Activated T-cell treated with anti-CD3 and anti-CD28 coated beads, Interleukin-2, amount 50 U/mL, for 72 hours (primary cell): ENCODE results near the gene FGFR2. TPM values are rescaled to one million over a fixed set of nuclear protein-coding genes. Genes with fewer than 3 reads are reported as not detected.
A peak's percentile ranks its signal among the peaks of the same experiment; 100 is the strongest.

Experiments
- ATAC-seq, 2 donors: fragments of 150-1000 bp; cut with Tn5 transposase; replicated peaks in 1 of 2; 2 replicates each; pipeline ENCODE4 v1.10.0; 2021; ENCODE audit warnings: moderate library complexity in 2 of 2, mild to moderate bottlenecking in 1 of 2
- DNase-seq, 2 donors: peaks; one replicate each; pipeline ENCODE4 v3.0.0; 2021 to 2022; ENCODE audit warnings: mixed read lengths in 1 of 2
- H3K27ac Mint-ChIP-seq: one replicate; pipeline ENCODE4 v1.8.0; 2022; ENCODE audit warnings: mild to moderate bottlenecking, moderate library complexity, mixed read lengths
- H3K27me3 Mint-ChIP-seq: one replicate; pipeline ENCODE4 v1.8.0; 2022; ENCODE audit warnings: low read depth, mixed read lengths
- H3K36me3 Mint-ChIP-seq, 2 donors: one replicate each; pipeline ENCODE4 v1.8.0; 2022; ENCODE audit warnings: mixed read lengths in 2 of 2, mild to moderate bottlenecking in 1 of 2; ENCODE audit not compliant: insufficient read depth in 2 of 2
- H3K4me1 Mint-ChIP-seq: one replicate; pipeline ENCODE4 v1.8.0; 2022; ENCODE audit warnings: low read depth, mixed read lengths
- H3K4me3 Mint-ChIP-seq, 2 donors: one replicate each; pipeline ENCODE4 v1.8.0; 2022; ENCODE audit warnings: mild to moderate bottlenecking in 2 of 2, mixed read lengths in 2 of 2, moderate library complexity in 2 of 2
- H3K9me3 Mint-ChIP-seq, 2 donors: one replicate each; pipeline ENCODE4 v1.8.0; 2022; ENCODE audit warnings: mixed read lengths in 2 of 2
- total RNA-seq, 2 donors: library from RNA; stranded (reverse); gene quantifications; one replicate each; pipeline ENCODE4 v1.2.3, GENCODE V29; 2022

FGFR2 gene
- total RNA-seq, 2 donors from 2014 or later, result not detected

- DNase-seq, result no peak
- no peaks in the 10 kb centered on the region for H3K36me3 Mint-ChIP-seq
- H3K4me3 Mint-ChIP-seq, result no peak overlapping the region
- no peak overlapping the region for H3K27ac Mint-ChIP-seq
- H3K4me1 Mint-ChIP-seq, result no peaks in the 10 kb centered on the region
- H3K27me3 Mint-ChIP-seq, result peaks cover 5% of the 10 kb centered on the region
- no peaks in the 10 kb centered on the region for H3K9me3 Mint-ChIP-seq
- ATAC-seq, result no peak
These were observed 136.9 kb downstream of the FGFR2 start for GRCh38 chr10:121461307-121461706.

GRCh38 chr10:121460733-121461132 lies 137.5 kb downstream of the FGFR2 start:
- DNase-seq (no peak), ATAC-seq (no peak)
- no peaks in the 10 kb centered on the region for H3K9me3 Mint-ChIP-seq
- no peaks in the 10 kb centered on the region for H3K4me1 Mint-ChIP-seq
- H3K36me3 Mint-ChIP-seq, result no peaks in the 10 kb centered on the region
- H3K27me3 Mint-ChIP-seq, result peaks cover 5% of the 10 kb centered on the region
- no peak overlapping the region for H3K4me3 Mint-ChIP-seq
- no peak overlapping the region for H3K27ac Mint-ChIP-seq

GRCh38 chr10:121459622-121460453 lies 138.4 kb downstream of the FGFR2 start:
- H3K9me3 Mint-ChIP-seq, result no peaks in the 10 kb centered on the region
- peaks cover 5% of the 10 kb centered on the region for H3K27me3 Mint-ChIP-seq
- H3K4me1 Mint-ChIP-seq, result no peaks in the 10 kb centered on the region
- H3K36me3 Mint-ChIP-seq, result no peaks in the 10 kb centered on the region
- H3K4me3 Mint-ChIP-seq, result no peak overlapping the region
- H3K27ac Mint-ChIP-seq, result no peak overlapping the region
- DNase-seq, result no peak
- ATAC-seq, result no peak

GRCh38 chr10:121459279-121459621 lies 139.0 kb downstream of the FGFR2 start:
- no peak for DNase-seq
- H3K4me3 Mint-ChIP-seq, result no peak overlapping the region
- H3K36me3 Mint-ChIP-seq, result no peaks in the 10 kb centered on the region
- ATAC-seq, result no peak
- no peak overlapping the region for H3K27ac Mint-ChIP-seq
- no peaks in the 10 kb centered on the region for H3K9me3 Mint-ChIP-seq
- H3K27me3 Mint-ChIP-seq, result peaks cover 5% of the 10 kb centered on the region
- no peaks in the 10 kb centered on the region for H3K4me1 Mint-ChIP-seq

- Mint-ChIP-seq H3K9me3 (peaks cover 0 to 3% of the 10 kb centered on the region in 2 donors), H3K4me1 (no peaks in the 10 kb centered on the region), H3K36me3 (no peaks in the 10 kb centered on the region), H3K27me3 (peaks cover 5% of the 10 kb centered on the region), H3K27ac (no peak overlapping the region), H3K4me3 (no peak overlapping the region)
- ATAC-seq (no peak), DNase-seq (no peak)
These were observed 140.5 kb downstream of the FGFR2 start for GRCh38 chr10:121457729-121458128.

GRCh38 chr10:121455377-121455776 lies 142.9 kb downstream of the FGFR2 start:
- ATAC-seq (no peak), DNase-seq (no peak)
- Mint-ChIP-seq H3K9me3 (peaks cover 0 to 5% of the 10 kb centered on the region in 2 donors), H3K27me3 (peaks cover 5% of the 10 kb centered on the region), H3K4me3 (no peak overlapping the region), H3K27ac (no peak overlapping the region), H3K4me1 (no peaks in the 10 kb centered on the region), H3K36me3 (no peaks in the 10 kb centered on the region)

- DNase-seq (no peak), ATAC-seq (no peak)
- peaks cover 0 to 5% of the 10 kb centered on the region in 2 donors for H3K9me3 Mint-ChIP-seq
- H3K4me3 Mint-ChIP-seq, result no peak overlapping the region
- H3K36me3 Mint-ChIP-seq, result no peaks in the 10 kb centered on the region
- no peaks in the 10 kb centered on the region for H3K4me1 Mint-ChIP-seq
- H3K27me3 Mint-ChIP-seq, result peaks cover 5% of the 10 kb centered on the region
- H3K27ac Mint-ChIP-seq, result no peak overlapping the region
These were observed 143.5 kb downstream of the FGFR2 start for GRCh38 chr10:121454781-121455180.

GRCh38 chr10:121453160-121453559 lies 145.1 kb downstream of the FGFR2 start:
- no peak overlapping the region for H3K27ac Mint-ChIP-seq
- H3K4me1 Mint-ChIP-seq, result no peaks in the 10 kb centered on the region
- H3K27me3 Mint-ChIP-seq, result peaks cover 5% of the 10 kb centered on the region
- peaks cover 0 to 5% of the 10 kb centered on the region in 2 donors for H3K9me3 Mint-ChIP-seq
- DNase-seq (no peak), ATAC-seq (no peak)
- H3K4me3 Mint-ChIP-seq, result no peak overlapping the region
- H3K36me3 Mint-ChIP-seq, result no peaks in the 10 kb centered on the region

GRCh38 chr10:121452581-121452980 lies 145.7 kb downstream of the FGFR2 start:
- H3K27me3 Mint-ChIP-seq, result peaks cover 5% of the 10 kb centered on the region
- no peaks in the 10 kb centered on the region for H3K4me1 Mint-ChIP-seq
- H3K36me3 Mint-ChIP-seq, result no peaks in the 10 kb centered on the region
- no peak overlapping the region for H3K4me3 Mint-ChIP-seq
- DNase-seq (no peak), ATAC-seq (no peak)
- peaks cover 0 to 5% of the 10 kb centered on the region in 2 donors for H3K9me3 Mint-ChIP-seq
- H3K27ac Mint-ChIP-seq, result no peak overlapping the region

GRCh38 chr10:121450247-121450646 lies 148.0 kb downstream of the FGFR2 start:
- H3K27me3 Mint-ChIP-seq, result no peaks in the 10 kb centered on the region
- H3K4me1 Mint-ChIP-seq, result no peaks in the 10 kb centered on the region
- peaks cover 0 to 7% of the 10 kb centered on the region in 2 donors for H3K9me3 Mint-ChIP-seq
- H3K4me3 Mint-ChIP-seq, result no peak overlapping the region
- H3K27ac Mint-ChIP-seq, result no peak overlapping the region
- DNase-seq (no peak), ATAC-seq (no peak)
- no peaks in the 10 kb centered on the region for H3K36me3 Mint-ChIP-seq

- H3K27ac Mint-ChIP-seq, result no peak overlapping the region
- H3K36me3 Mint-ChIP-seq, result no peaks in the 10 kb centered on the region
- H3K4me1 Mint-ChIP-seq, result no peaks in the 10 kb centered on the region
- H3K4me3 Mint-ChIP-seq, result no peak overlapping the region
- DNase-seq (no peak), ATAC-seq (no peak)
- H3K27me3 Mint-ChIP-seq, result no peaks in the 10 kb centered on the region
- H3K9me3 Mint-ChIP-seq, result peaks cover 0 to 7% of the 10 kb centered on the region in 2 donors
These were observed 148.7 kb downstream of the FGFR2 start for GRCh38 chr10:121449482-121449924.

GRCh38 chr10:121448766-121449421 lies 149.3 kb downstream of the FGFR2 start:
- peaks cover 0 to 7% of the 10 kb centered on the region in 2 donors for H3K9me3 Mint-ChIP-seq
- H3K36me3 Mint-ChIP-seq, result no peaks in the 10 kb centered on the region
- DNase-seq, result no peak
- no peaks in the 10 kb centered on the region for H3K4me1 Mint-ChIP-seq
- H3K27me3 Mint-ChIP-seq, result no peaks in the 10 kb centered on the region
- ATAC-seq, result peak; percentile 31 to 77
- no peak overlapping the region for H3K27ac Mint-ChIP-seq
- no peak overlapping the region for H3K4me3 Mint-ChIP-seq

- no peak overlapping the region for H3K4me3 Mint-ChIP-seq
- no peaks in the 10 kb centered on the region for H3K27me3 Mint-ChIP-seq
- ATAC-seq (no peak), DNase-seq (no peak)
- no peaks in the 10 kb centered on the region for H3K4me1 Mint-ChIP-seq
- H3K36me3 Mint-ChIP-seq, result no peaks in the 10 kb centered on the region
- no peak overlapping the region for H3K27ac Mint-ChIP-seq
- peaks cover 0 to 2% of the 10 kb centered on the region in 2 donors for H3K9me3 Mint-ChIP-seq
These were observed 153.6 kb downstream of the FGFR2 start for GRCh38 chr10:121444520-121445165.
